GM12878 (cell line): Measurements from ENCODE around the gene H2AZ1.

Source experiments
- ASH2L ChIP-seq: fragments of 300-600, 200-600 bp; sonication (generic); IDR thresholded peaks from 2 replicates; pipeline ENCODE4 v1.6.1; 2017; ENCODE audit warnings: low read depth, mild to moderate bottlenecking, borderline replicate concordance
- CEBPB ChIP-seq, 2 experiments: fragments of 150-350 bp in 1 of 2; IDR thresholded peaks; 2 replicates each; pipeline ENCODE4 v1.6.1; 2012 to 2014; ENCODE audit warnings: low read depth in 2 of 2, low read length in 2 of 2, borderline replicate concordance in 1 of 2, inconsistent platforms in 1 of 2
- CREB1 ChIP-seq: IDR thresholded peaks from 2 replicates; pipeline ENCODE4 v1.6.1; 2012; ENCODE audit warnings: low read depth, mild to moderate bottlenecking, inconsistent platforms
- CTCF ChIP-seq, 3 experiments: IDR thresholded peaks in 2 of 3; conservative IDR thresholded peaks in 1 of 3; 2 replicates each; pipeline ENCODE4 v1.5.1; 2011; ENCODE audit warnings: low read depth in 3 of 3, low read length in 3 of 3, mild to moderate bottlenecking in 3 of 3, control low read depth in 2 of 3, moderate library complexity in 2 of 3, inconsistent platforms in 1 of 3, mixed read lengths in 1 of 3; ENCODE audit not compliant: control insufficient read depth in 2 of 3, insufficient read depth in 1 of 3; ENCODE audit errors: extremely low read depth in 1 of 3
- EP300 ChIP-seq, 2 experiments: fragments of 150-350 bp in 1 of 2; IDR thresholded peaks; 2 replicates each; pipeline ENCODE4 v1.6.1; 2011 to 2012; ENCODE audit warnings: low read depth in 2 of 2, low read length in 2 of 2, borderline replicate concordance in 1 of 2, improper control_type of control experiment in 1 of 2, inconsistent platforms in 1 of 2; ENCODE audit not compliant: control insufficient read depth in 1 of 2
- EZH2 ChIP-seq: IDR thresholded peaks from 2 replicates; pipeline ENCODE4 v1.6.1; 2012; ENCODE audit warnings: low read depth, mild to moderate bottlenecking, control low read depth, inconsistent platforms, low read length, borderline replicate concordance; ENCODE audit not compliant: control insufficient read depth
- JUND ChIP-seq: IDR thresholded peaks from 2 replicates; pipeline ENCODE4 v1.6.1; 2012; ENCODE audit warnings: low read depth, mild to moderate bottlenecking, low read length, improper control_type of control experiment, moderate library complexity
- KDM1A ChIP-seq: fragments of 200-600 bp; sonication (generic); IDR thresholded peaks from 2 replicates; pipeline ENCODE4 v1.6.1; 2016; ENCODE audit warnings: borderline replicate concordance
- MXI1 ChIP-seq: fragments of 150-350 bp; IDR thresholded peaks from 2 replicates; pipeline ENCODE4 v1.6.1; 2011; ENCODE audit warnings: low read depth, mild to moderate bottlenecking, inconsistent platforms, low read length, improper control_type of control experiment
- PAX5 ChIP-seq: IDR thresholded peaks from 2 replicates; pipeline ENCODE4 v1.6.1; 2011; ENCODE audit warnings: low read depth, low read length, borderline replicate concordance
- POLR2A ChIP-seq: IDR thresholded peaks from 2 replicates; pipeline ENCODE4 v1.6.1; 2011; ENCODE audit warnings: low read depth, mild to moderate bottlenecking, low read length
- POLR2AphosphoS5 ChIP-seq: IDR thresholded peaks from 2 replicates; pipeline ENCODE4 v1.6.1; 2011; ENCODE audit warnings: mild to moderate bottlenecking, low read length, inconsistent platforms
- REST ChIP-seq: IDR thresholded peaks from 2 replicates; pipeline ENCODE4 v1.6.1; 2012; ENCODE audit warnings: mild to moderate bottlenecking, low read depth, low read length
- USF2 ChIP-seq: IDR thresholded peaks from 2 replicates; pipeline ENCODE4 v1.6.1; 2011; ENCODE audit warnings: low read depth, low read length, improper control_type of control experiment, borderline replicate concordance

GRCh38 chr4:99986792-99987191, 36.7 kb upstream of the H2AZ1 start:
- TF ChIP-seq EP300 (IDR thresholded peaks at IDR 0.05; ENCODE audit: borderline replicate concordance in 1 of 2, control insufficient read depth in 1 of 2, low read depth in 2 of 2, low read length in 2 of 2), result no peak
- TF ChIP-seq ASH2L, result no peak
- TF ChIP-seq MXI1, result no peak
- no peak for TF ChIP-seq EZH2
- TF ChIP-seq CEBPB (IDR thresholded peaks at IDR 0.05; ENCODE audit: borderline replicate concordance in 1 of 2, low read depth in 2 of 2, low read length in 2 of 2), result no peak
- no peak for TF ChIP-seq POLR2AphosphoS5
- no peak for TF ChIP-seq JUND
- TF ChIP-seq USF2, result no peak
- no peak for TF ChIP-seq CTCF (IDR thresholded peaks at IDR 0.05 in 2 of 3, conservative IDR thresholded peaks at IDR 0.05 in 1 of 3; ENCODE audit: control insufficient read depth in 2 of 3, extremely low read depth in 1 of 3, insufficient read depth in 1 of 3, low read depth in 3 of 3, low read length in 3 of 3)
- TF ChIP-seq CREB1, result no peak
- TF ChIP-seq KDM1A, result no peak
- no peak for TF ChIP-seq PAX5
- TF ChIP-seq POLR2A, result no peak
- TF ChIP-seq REST, result no peak
